ENCODE data around the gene CNTN5.

DNA sequence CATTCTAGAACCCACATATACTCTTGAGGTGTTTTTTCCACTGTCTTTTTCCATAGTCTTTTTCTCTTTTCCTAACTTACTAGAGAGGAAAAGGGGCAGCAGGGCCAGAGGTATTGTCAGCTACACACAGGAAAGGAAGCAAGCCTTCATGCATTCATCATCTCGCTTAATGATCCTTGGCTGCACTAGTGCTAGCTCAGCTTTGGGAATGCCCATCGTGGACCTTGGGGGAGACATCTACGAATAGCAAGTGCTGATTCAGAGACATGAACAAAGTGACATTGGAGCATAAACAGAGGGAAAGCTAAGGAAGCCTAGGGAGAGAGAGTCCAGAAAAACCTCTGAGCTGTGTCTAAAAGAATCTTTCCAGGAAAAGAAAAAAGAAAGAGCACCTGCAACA, 1200.1 kb downstream of the CNTN5 start:
- TF ChIP-seq POLR2AphosphoS5 (IDR thresholded peaks at IDR 0.05) (no peak), RAD21 (conservative IDR thresholded peaks at IDR 0.05) (no peak), EP300 (conservative IDR thresholded peaks at IDR 0.05; ENCODE audit: poor library complexity, severe bottlenecking) (no peak), EZH2 (IDR thresholded peaks at IDR 0.05; ENCODE audit: borderline replicate concordance, insufficient read depth, low read length, poor library complexity, severe bottlenecking) (no peak), REST (IDR thresholded peaks at IDR 0.05; ENCODE audit: borderline replicate concordance) (no peak)
- TF ChIP-seq, protein P1, sequence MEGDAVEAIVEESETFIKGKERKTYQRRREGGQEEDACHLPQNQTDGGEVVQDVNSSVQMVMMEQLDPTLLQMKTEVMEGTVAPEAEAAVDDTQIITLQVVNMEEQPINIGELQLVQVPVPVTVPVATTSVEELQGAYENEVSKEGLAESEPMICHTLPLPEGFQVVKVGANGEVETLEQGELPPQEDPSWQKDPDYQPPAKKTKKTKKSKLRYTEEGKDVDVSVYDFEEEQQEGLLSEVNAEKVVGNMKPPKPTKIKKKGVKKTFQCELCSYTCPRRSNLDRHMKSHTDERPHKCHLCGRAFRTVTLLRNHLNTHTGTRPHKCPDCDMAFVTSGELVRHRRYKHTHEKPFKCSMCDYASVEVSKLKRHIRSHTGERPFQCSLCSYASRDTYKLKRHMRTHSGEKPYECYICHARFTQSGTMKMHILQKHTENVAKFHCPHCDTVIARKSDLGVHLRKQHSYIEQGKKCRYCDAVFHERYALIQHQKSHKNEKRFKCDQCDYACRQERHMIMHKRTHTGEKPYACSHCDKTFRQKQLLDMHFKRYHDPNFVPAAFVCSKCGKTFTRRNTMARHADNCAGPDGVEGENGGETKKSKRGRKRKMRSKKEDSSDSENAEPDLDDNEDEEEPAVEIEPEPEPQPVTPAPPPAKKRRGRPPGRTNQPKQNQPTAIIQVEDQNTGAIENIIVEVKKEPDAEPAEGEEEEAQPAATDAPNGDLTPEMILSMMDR (IDR thresholded peaks at IDR 0.05; ENCODE audit: poor library complexity, severe bottlenecking), result no peak
